ENCODE data around the gene EXOC3.

The EXOC3 gene

DNA sequence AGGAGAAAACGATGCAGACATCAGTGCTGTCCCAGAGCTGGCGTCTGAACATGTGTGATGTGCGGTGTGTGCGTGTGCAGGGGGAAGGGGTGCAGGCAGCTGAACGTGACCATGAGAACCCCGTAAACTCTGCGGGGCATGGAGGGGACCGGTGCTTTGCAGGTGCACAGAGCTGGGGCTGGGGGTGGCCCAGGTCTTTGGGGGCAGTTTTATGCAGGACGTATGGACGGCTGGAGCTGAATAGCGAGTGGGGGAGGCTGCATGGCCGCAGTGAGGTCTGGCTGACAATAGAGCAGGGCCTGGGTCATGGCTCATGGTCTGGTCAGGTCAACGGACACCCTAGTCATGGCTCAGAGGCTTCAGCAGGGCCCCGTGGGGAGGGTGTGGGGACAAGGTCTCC, 3.3 kb upstream of the EXOC3 start:
- DNase-seq (ENCODE audit: low spot score) = no peak

DNA sequence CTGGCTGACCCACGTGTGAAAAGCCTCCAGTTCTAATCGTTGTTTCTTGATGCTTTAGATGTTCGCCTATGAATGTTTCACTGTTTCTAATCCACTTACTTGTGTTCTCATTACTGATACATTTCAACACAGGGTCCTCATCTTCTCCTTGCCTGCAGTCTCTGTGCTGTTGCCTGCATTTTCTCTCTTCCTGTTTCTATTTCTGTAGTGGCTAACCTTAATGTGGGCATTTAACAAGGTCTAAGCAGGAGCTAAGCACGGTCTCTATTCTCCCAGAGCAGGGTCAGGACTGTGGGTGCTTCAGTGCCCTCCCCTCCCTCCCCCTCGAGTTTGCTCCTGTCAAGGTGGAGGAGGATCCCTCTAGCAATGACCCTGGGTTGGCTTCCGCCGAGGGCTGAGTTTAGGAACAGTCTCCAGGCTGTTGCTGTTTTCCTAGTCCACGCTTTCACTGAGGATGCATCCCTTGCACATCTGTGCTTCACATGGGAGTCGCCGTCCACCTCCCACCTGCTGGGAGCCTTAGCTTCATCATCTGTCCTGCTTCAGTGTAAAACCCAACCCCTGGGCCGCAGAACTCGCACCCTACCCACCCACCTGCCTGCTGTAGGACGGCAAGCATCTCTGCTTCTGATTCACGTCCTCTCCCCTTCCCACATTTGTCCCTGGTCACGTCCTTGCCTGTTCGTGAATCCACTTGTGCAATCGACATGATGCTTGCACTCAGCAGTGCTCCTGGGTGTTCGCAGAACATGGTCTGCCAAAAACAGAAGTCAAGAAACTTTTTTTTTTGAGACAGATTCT, 2.4 kb upstream of the EXOC3 start:
- DNase-seq (ENCODE audit: low spot score) = no peak

DNA sequence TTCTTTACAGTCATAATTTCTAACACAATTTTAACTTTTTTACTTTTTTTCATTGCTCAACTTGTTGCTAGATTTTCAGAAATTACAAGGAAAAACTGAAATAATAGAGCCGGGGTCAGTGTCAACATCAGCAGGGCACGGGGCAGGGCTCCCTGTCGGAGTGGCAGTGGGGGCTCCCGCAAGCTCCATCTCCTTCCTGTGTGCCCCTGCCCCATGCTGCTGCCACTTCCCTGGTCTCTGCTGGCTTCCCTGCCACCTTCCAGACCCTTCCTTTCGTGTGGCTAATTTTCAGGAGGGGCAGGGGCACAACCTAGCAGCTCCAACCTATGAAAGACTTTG, 1.0 kb upstream of the EXOC3 start:
- no peak for DNase-seq (ENCODE audit: low spot score)

DNA sequence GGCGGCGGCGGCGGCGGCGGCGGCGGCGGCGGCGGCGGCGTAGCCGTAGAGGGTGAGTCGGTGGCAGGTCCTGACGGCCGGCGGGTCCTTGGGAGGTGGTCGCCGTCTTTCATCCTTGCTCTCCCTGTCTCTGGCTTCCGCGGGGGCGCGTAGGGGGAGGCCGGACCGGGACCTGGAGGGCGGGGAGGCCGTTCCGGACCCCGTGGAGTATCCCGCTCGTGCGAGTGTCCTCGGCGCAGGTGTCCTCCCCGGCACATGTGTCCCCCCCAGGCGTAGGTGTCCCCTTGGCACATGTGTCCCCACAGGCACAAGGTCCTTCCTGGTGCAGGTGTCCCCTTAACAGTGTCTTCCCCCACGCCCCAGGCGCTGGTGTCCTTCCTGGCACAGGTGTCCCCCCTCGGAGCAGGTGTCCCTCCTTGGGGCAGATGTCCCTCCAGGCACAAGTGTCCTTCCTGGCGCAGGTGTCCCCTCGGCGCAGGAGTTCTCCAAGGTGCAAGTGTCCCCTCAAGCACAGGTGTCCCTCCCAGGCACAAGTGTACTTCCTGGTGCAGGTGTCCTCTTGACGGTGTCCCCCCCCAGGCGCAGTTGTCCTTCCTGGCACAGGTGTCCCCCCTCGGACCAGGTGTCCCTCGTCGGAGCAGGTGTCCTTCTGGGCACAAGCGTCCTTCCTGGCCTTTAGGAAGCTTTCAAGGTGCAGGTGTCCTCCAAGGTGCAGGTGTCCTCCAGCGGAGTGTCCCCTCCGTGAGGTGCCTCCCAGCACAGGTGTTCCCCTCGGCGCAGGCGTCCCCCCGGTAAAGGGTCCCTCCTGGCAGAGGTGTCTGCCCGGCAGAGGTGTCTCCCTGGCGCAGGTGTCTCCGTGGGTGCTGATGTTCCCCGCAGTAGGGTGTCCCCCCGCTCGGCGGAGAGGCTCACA, 519 bp downstream of the EXOC3 start:
- DNase-seq (ENCODE audit: low spot score) = no peak

DNA sequence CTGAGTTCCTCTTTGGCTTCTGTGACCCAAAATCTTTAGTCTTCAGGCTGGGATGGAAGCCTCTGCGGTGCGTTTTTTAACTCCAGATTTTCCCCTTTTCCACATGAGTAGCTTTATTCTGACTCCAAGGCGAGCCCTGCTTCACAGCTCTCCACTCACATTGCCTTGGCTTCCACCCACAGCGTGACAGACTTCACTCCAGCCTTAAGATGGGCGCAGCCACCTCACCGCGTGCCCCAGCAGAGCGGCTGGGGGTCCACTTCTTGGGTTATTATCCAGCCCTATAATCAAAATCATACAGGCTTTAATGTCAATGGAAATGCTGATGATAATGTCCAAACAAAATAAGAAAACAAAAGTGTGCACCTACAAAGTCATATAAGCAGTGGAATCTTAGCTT, 1.2 kb downstream of the EXOC3 start:
- DNase-seq (ENCODE audit: low spot score) = no peak

DNA sequence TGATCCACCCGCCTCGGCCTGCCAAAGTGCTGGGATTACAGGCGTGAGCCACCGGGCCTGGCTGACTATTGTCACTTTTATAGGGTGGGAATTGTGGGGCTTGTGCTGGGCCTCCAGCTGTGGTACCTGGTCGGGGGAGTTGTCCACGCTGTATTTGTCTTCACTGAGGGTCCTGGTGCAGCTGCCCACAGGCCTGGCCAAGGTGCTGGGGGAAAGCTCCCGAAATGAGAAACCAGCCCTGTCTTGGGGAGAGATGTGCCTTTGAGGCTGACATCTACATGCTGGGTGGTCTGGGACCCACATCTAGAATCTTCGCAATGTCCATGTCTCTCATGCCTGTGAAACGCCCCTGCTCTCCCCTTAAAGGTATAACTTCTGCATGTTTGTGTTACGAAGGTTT, 2.6 kb downstream of the EXOC3 start:
- no peak for DNase-seq (ENCODE audit: low spot score)

DNA sequence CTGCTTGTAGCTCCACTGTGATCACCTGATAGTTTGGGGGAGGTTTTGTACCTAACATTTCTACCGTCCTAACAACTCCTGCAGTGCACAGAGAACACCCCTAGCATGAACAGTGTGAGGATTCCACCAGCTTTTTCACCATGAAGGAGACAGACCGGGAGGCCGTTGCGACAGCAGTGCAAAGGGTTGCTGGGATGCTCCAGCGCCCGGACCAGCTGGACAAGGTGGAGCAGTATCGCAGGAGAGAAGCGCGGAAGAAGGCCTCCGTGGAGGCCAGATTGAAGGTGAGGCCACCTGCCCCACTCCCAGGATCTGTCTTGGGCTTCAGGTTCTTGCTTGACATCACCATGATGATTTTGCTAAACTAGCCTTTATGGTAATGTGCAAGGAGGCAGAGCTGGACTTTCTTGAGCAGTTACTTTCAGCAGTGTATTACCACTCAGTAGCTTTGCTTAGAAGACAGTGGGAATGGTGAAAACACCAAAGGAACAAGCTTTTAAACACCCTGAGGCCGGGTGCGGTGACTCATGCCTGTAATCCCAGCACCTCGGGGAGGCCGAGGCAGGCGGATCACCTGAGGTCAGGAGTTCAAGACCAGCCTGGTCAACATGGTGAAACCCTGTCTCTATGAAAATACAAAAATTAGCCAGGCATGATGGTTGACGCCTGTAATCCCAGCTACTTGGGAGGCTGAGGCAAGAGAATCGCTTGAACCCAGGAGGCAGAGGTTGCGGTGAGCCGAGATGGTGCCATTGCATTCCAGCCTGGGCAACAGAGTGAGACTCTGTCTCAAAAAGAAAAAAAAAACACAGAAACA, 3.3 kb downstream of the EXOC3 start:
- no peak for DNase-seq (ENCODE audit: low spot score)

DNA sequence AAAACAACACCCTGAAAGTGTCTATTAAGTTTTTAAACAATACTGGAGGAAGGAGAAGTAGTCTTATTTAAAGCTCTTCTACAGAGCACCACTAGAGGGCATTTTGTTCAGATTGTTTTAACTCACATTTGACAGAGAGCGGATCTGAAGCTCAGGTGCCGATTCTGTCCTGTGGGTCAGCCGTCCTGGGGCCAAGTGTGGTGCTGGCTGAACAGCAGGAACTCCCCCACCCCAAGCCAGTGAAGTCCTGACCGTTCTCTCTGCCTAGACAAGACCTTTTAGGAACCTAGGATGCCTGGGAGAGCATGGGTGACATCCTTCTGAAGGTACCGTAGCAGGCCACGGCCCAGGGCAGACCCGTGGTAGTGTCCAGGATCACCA, 3.9 kb downstream of the EXOC3 start:
- DNase-seq (ENCODE audit: low spot score) = peak; percentile 36

DNA sequence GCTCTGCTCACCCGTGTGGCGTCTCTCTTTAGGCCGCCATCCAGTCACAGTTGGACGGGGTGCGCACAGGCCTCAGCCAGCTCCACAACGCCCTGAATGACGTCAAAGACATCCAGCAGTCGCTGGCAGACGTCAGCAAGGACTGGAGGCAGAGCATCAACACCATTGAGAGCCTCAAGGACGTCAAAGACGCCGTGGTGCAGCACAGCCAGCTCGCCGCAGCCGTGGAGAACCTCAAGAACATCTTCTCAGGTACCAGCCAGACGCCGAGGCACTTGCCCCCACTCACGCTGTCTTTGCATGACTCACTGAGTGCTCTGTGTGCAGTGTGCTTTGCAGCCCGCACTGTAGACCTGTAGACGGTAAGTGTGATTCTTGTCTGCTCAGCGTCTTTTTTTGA, 4.5 kb downstream of the EXOC3 start:
- no peak for DNase-seq (ENCODE audit: low spot score)

DNA sequence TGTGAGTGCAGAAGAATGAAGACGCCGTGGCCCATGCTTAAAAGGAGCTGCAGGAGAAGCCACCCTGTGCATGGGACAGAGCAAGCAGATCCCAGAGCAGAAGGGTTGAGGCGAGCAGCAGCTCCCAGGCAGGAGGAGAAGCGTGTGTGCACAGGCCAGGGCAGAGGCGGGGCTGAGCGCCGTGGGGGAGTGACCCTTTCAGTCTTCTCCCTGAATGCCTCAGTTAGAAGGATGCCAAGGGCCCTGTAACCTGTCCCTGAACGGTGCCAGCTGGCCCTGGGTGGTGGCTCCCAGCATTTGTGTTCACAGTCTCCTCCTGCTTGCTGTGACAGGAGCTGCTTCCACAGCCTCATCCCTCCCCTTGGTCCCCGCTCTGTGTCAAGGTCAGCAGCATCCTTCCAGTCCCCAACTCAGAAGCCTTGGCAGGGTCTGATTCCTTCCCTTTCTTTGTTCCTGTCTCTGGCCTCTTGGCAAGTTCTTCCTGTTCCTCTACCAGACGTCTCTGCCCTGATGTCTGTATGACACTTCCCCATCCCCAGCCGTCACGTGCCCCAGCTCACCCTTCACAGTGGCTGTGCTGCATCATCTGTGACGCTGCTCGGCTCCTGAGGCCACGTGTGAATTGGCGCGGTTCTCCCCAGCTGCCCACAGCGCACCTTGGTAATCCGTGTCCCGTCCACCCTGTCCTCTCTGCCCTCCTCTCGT, 5.2 kb downstream of the EXOC3 start:
- no peak for DNase-seq (ENCODE audit: low spot score)

DNA sequence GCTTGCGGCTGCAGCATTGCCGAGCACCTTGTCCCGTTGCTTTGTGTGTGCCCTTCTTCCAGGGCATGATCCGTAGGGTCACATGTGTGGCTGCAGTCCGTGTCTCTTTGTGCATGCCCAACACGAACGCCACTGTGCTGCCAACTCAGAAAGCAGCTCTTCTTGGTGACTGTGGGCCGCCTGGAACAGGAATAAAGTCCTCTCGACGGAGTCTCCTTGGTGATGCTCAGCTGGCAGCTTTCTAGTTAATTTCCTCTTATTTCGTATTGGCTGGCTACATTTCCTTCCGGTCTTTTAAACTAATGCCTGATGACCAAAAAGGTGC, 5.8 kb downstream of the EXOC3 start:
- DNase-seq (ENCODE audit: low spot score) = no peak

DNA sequence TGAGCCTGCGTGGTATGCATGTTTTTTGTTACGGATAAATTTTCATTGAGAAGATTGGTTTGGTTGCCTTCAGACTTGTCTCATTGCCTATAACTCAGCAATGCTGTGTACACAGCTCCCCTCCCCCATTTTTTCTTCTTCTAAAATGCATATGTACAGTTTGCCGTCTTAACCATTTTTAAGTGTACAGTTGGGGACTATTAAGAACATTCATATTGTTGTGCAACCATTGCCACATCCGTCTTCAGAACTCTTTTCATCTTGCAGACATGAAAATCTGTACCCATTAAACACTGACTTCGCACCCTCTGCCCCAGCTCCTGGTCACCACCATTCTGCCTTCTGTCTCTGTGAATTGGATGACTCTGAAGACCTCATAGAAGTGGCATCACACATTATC, 6.2 kb downstream of the EXOC3 start:
- no peak for DNase-seq (ENCODE audit: low spot score)

DNA sequence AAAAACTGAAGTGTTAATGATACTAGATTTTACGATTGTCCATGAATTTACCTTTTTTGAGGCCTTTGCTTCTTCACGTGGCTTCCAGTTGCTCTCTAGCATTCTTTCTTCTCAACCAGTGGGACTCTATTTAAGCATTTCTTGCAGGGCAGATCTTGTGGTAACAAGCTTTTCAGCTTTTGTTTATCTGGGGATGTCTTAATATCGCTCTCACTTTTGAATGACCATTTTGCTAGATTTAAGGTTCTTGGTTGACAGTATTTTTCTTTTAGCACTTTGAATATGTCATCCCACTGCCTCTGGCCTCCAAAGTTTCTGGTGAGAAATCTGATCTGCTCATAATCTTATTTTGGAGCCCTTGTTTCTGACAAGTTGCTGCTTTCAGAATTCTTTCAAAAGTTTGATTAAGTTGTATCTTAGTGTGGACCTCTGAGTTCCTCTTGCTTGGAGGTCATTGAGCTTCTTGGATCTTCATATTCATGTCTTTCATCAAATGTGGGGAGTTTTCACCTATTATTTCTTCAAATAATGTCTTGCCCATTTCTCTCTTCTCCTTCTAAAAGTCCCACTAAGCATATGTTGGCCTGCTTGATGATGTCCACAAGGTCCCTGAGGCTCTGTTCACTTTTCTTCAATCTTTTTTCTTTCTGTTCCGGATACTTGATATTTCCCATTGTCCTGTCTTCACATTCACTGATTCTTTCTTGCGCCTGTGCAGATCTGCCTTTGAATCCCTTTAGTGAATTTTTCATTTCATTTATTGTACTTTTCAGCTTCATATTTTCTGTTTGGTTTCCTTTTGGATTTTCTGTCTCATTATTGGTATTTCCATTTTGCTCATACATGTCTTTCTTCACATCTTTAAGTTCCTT, 8.8 kb downstream of the EXOC3 start:
- DNase-seq (ENCODE audit: low spot score) = no peak

DNA sequence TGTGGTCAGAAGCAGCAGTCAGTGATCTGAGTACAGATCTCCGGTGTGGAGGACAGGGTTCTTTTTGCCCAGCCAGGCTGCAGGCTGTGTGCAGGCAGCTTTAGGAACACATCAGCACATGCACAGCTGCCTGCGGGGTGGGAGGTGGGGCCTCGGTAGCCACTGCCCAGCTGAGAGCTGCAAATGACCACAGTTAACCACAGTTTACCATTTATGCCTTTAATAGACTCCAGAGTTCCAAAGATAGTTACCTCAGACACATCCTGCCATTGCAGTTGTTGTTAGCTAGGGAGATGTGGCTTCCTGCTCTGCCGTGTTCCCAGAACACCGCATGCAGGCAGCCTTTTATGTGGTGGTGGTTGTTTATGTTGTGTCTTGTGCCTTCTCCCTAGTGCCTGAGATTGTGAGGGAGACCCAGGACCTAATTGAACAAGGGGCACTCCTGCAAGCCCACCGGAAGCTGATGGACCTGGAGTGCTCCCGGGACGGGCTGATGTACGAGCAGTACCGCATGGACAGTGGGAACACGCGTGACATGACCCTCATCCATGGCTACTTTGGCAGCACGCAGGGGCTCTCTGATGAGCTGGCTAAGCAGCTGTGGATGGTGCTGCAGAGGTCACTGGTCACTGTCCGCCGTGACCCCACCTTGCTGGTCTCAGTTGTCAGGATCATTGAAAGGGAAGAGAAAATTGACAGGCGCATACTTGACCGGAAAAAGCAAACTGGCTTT, 10.2 kb downstream of the EXOC3 start:
- DNase-seq (ENCODE audit: low spot score) = no peak

DNA sequence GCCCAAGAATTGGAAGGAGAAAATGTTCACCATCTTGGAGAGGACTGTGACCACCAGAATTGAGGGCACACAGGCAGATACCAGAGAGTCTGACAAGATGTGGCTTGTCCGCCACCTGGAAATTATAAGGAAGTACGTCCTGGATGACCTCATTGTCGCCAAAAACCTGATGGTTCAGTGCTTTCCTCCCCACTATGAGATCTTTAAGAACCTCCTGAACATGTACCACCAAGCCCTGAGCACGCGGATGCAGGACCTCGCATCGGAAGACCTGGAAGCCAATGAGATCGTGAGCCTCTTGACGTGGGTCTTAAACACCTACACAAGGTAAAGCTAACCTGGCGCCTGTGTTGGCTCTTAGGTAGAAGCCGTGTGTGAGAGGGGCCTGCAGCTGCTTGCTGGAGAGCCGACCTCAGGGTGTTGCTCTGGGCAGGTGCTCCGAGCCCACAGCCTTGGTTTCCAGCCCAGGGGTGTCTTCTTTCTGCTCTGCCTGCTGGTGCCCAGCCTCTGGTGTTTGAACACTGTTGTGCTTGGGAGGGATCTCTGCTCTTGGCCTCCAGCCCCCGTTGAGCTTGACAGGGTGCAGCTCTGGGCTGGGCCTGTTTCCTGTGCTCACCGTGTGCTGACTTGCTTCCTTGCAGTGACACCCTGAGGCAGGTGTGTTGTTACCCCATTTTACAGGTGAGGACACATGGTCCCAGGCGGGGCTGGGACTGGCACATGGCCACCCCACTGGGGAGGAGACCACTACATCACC, 10.9 kb downstream of the EXOC3 start:
- DNase-seq (ENCODE audit: low spot score) = no peak

DNA sequence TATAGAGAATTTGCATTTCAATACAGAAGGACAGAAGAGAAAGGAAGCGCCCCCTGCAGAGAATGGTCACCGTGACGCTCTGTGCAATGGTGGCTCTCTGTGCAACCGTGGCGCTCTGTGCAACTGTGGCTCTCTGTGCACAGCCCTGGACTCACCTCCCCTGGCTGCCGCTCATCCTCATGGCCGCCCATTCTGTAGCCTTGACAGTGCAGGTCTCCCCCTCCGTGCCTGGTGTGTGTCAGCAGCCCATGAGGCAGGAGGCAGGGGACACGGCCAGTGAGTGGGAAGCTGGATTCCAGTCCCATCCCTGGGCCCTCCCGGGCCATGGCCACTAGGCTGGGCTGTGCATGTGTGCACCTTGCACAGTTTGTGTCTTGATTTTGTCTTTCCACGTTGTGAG, 12.0 kb downstream of the EXOC3 start:
- DNase-seq (ENCODE audit: low spot score) = no peak

DNA sequence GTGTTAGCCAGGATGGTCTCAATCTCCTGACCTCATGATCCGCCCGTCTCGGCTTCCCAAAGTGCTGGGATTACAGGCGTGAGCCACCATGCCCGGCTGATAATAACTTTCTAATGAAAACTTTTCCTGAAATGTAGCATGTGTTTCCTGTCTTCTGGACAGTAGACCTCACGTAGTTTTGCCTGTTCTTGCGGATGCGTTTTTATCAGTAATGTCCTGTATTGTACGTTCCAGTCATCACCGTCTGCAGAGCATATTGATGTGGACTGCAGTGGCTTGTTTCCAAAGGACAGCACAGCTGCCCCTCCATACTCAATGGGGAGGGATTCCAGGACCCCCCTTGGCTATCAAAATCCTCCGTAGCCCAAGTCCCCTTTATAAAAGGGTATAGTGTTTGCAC, 12.8 kb downstream of the EXOC3 start:
- DNase-seq (ENCODE audit: low spot score) = no peak

DNA sequence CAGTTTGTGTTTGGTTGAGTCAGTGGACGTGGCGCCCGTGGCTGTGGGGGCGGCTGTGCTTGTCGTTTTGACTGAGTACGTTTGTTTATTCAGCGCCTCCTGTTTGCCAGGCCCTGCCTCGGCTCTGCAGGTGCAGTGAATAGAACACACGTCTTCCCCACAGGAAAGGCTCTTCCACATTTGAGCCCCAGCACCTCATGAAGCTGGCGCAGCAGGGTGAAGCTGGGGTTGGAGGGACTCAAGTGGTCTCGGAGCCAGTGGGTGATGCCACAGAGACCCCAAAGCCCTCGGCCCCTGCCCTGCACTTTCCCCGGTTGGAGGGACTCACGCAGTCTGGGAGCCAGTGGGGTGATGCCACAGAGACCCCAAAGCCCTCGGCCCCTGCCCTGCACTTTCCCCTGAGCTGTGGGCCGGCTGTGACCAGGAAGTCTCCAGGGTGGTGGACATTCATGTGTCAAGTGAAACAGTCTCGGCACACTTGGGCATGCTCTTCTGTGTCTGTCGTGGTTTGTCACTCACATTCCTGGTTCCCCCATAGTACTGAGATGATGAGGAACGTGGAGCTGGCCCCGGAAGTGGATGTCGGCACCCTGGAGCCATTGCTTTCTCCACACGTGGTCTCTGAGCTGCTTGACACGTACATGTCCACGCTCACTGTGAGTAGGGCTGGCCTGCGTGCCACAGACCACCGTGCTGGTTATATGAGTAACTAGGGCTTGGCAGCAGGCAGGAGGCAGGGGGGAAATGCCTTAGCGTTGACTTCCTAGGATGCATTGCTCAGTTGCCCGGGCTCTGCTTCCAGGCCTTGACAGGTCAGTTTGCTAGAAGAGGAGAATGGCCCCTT, 13.6 kb downstream of the EXOC3 start:
- no peak for DNase-seq (ENCODE audit: low spot score)

Data from CD4-positive, alpha-beta T cell treated with Interleukin-6 at 100 ng/mL for 8 hours (primary cell).